Suprapubic skin (tissue), 4 donors: ENCODE data around the gene HSDL2. TPM values are rescaled to one million over a fixed set of nuclear protein-coding genes. Genes with fewer than 3 reads are reported as not detected.

Source experiments
- DNase-seq, 2 donors: peaks; one replicate each; pipeline ENCODE4 v3.0.0-alpha.2; 2019; ENCODE audit warnings: low spot score in 2 of 2
- H3K27ac ChIP-seq: fragments of 200-600 bp; sonication (generic); one replicate; pipeline ENCODE4 v1.5.1; 2019
- H3K27me3 ChIP-seq: fragments of 200-600 bp; sonication (generic); one replicate; pipeline ENCODE4 v1.5.1; 2019
- H3K36me3 ChIP-seq: fragments of 200-600 bp; sonication (generic); one replicate; pipeline ENCODE4 v1.5.1; 2019
- H3K4me1 ChIP-seq: fragments of 200-600 bp; sonication (generic); one replicate; pipeline ENCODE4 v1.5.1; 2019
- H3K4me3 ChIP-seq: fragments of 200-600 bp; sonication (generic); one replicate; pipeline ENCODE4 v1.5.1; 2019; ENCODE audit warnings: mild to moderate bottlenecking
- H3K9me3 ChIP-seq: fragments of 200-600 bp; sonication (generic); one replicate; pipeline ENCODE4 v1.5.1; 2019
- CTCF ChIP-seq, 2 donors: fragments of 200-600 bp in 1 of 2; fragments of 450-650 bp in 1 of 2; sonication (generic) in 1 of 2; IDR thresholded peaks; one replicate each; pipeline ENCODE4 v1.5.1; 2016 to 2019; ENCODE audit warnings: antibody characterized with exemption in 2 of 2, mild to moderate bottlenecking in 1 of 2, moderate library complexity in 1 of 2
- EP300 ChIP-seq: sonication (generic); formaldehyde crosslinking; IDR thresholded peaks from one replicate; pipeline ENCODE4 v1.6.1; 2017; ENCODE audit warnings: antibody characterized with exemption
- POLR2A ChIP-seq, 2 donors: fragments of 450-650 bp; IDR thresholded peaks; one replicate each; pipeline ENCODE4 v1.6.1; 2017; ENCODE audit warnings: antibody characterized with exemption in 2 of 2, mild to moderate bottlenecking in 2 of 2, moderate library complexity in 2 of 2
- POLR2AphosphoS5 ChIP-seq, 3 donors: sonication (generic); formaldehyde crosslinking; IDR thresholded peaks; one replicate each; pipeline ENCODE4 v1.6.1; 2017; ENCODE audit warnings: antibody characterized with exemption in 3 of 3
- WGBS: methylation state at CpG from one replicate; pipeline ENCODE4 v1.1.5; 2018; 5-methylcytosine and 5-hydroxymethylcytosine counted together
- total RNA-seq, 4 donors: library from RNA; depleted of rRNA; stranded (reverse); fragments of >200 nt; gene quantifications; one replicate each; pipeline ENCODE4 v1.1.0, GENCODE V29; 2016

The HSDL2 gene
- 10 to 100 TPM; 32.5 to 46.1 (median 33.2) TPM for total RNA-seq

GRCh38 chr9:112380102-112380824 is at the start of gene HSDL2:
Gene HSDL2, plus strand, starts transcription at chr9:112380108. Its CDS starts 56 bp downstream, at chr9:112380164.
- TF ChIP-seq POLR2AphosphoS5 (IDR thresholded peaks at IDR 0.05) = peak in 1 of 3 donors; percentile 37
- TF ChIP-seq POLR2A (IDR thresholded peaks at IDR 0.05) = no peak
- no peak for TF ChIP-seq CTCF (IDR thresholded peaks at IDR 0.05)
- no peak for TF ChIP-seq EP300
- under 1% methylated on average over 41 of the region's 43 CpGs for WGBS
- Histone ChIP-seq H3K27ac (peak within 1 kb of the TSS; percentile 94), H3K36me3 (no peaks in the 10 kb centered on the region), H3K4me3 (peak within 1 kb of the TSS; percentile 70), H3K4me1 (peaks cover 46% of the 10 kb centered on the region), H3K27me3 (no peaks in the 10 kb centered on the region), H3K9me3 (no peaks in the 10 kb centered on the region)
- no peak for DNase-seq

GRCh38 chr9:112331674-112331952 is 48.3 kb upstream of the HSDL2 start:
- peaks cover 47% of the 10 kb centered on the region for H3K4me1 ChIP-seq
- no peaks in the 10 kb centered on the region for H3K36me3 ChIP-seq
- 35% methylated on average over 4 of the region's 4 CpGs for WGBS
- H3K27ac ChIP-seq = no peak overlapping the region
- H3K9me3 ChIP-seq = no peaks in the 10 kb centered on the region
- H3K27me3 ChIP-seq = no peaks in the 10 kb centered on the region
- no peak for DNase-seq
- peak overlapping the region; percentile 100 for H3K4me3 ChIP-seq
- TF ChIP-seq EP300 (no peak), POLR2A (IDR thresholded peaks at IDR 0.05) (no peak), CTCF (IDR thresholded peaks at IDR 0.05) (no peak)

GRCh38 chr9:112332214-112332613 is 47.7 kb upstream of the HSDL2 start:
- Histone ChIP-seq H3K36me3 (no peaks in the 10 kb centered on the region), H3K4me3 (peak overlapping the region; percentile 100), H3K9me3 (no peaks in the 10 kb centered on the region), H3K27me3 (no peaks in the 10 kb centered on the region), H3K27ac (peak overlapping the region; percentile 100), H3K4me1 (peaks cover 47% of the 10 kb centered on the region)
- no peak for DNase-seq
- WGBS = 8% methylated on average over 4 of the region's 4 CpGs
- TF ChIP-seq CTCF (IDR thresholded peaks at IDR 0.05) (no peak), POLR2AphosphoS5 (IDR thresholded peaks at IDR 0.05) (no peak), POLR2A (IDR thresholded peaks at IDR 0.05) (no peak), EP300 (no peak)

- 0% methylated on average over 19 of the region's 19 CpGs for WGBS
- Histone ChIP-seq H3K4me1 (peaks cover 44% of the 10 kb centered on the region), H3K4me3 (peak overlapping the region; percentile 100), H3K36me3 (no peaks in the 10 kb centered on the region), H3K27ac (peak overlapping the region; percentile 100), H3K27me3 (no peaks in the 10 kb centered on the region), H3K9me3 (no peaks in the 10 kb centered on the region)
- TF ChIP-seq EP300 (no peak), POLR2A (IDR thresholded peaks at IDR 0.05) (no peak), CTCF (IDR thresholded peaks at IDR 0.05) (no peak), POLR2AphosphoS5 (IDR thresholded peaks at IDR 0.05) (no peak)
- no peak for DNase-seq
Observed at GRCh38 chr9:112332674-112332976, 47.3 kb upstream of the HSDL2 start.

GRCh38 chr9:112332977-112333638 is 46.8 kb upstream of the HSDL2 start, which contains the start of gene PTBP3:
Gene PTBP3, minus strand, starts transcription at chr9:112333619. Its CDS starts 35,754 bp downstream, at chr9:112297865.
- TF ChIP-seq POLR2AphosphoS5 (IDR thresholded peaks at IDR 0.05) (peak in 2 of 3 donors; percentile 59 to 75), CTCF (IDR thresholded peaks at IDR 0.05) (no peak), POLR2A (IDR thresholded peaks at IDR 0.05) (peak; percentile 30 to 74), EP300 (no peak)
- DNase-seq = peak; percentile 91 to 94
- peak within 1 kb of the TSS; percentile 100 for H3K27ac ChIP-seq
- H3K36me3 ChIP-seq = no peaks in the 10 kb centered on the region
- no peaks in the 10 kb centered on the region for H3K27me3 ChIP-seq
- 0% methylated on average over 6 of the region's 90 CpGs for WGBS
- peaks cover 39% of the 10 kb centered on the region for H3K4me1 ChIP-seq
- H3K9me3 ChIP-seq = no peaks in the 10 kb centered on the region
- peak within 1 kb of the TSS; percentile 100 for H3K4me3 ChIP-seq
